HG03520 (cell line): ENCODE measurements around the gene OCA2.
"Not testable (repeated sequence)": the region's sequence is repeated elsewhere in the genome, so short reads cannot be mapped to it uniquely, and the experiment has no call there.

Experiments used
- ATAC-seq: cut with Tn5 transposase; IDR thresholded peaks from one replicate; pipeline ENCODE4 v1.9.1; 2021; ENCODE audit warnings: mild to moderate bottlenecking, moderate library complexity; ENCODE audit not compliant: unreplicated experiment

The OCA2 gene

GRCh38 chr15:27853624-27854455, 245.3 kb downstream of the OCA2 start:
- no peak for ATAC-seq

GRCh38 chr15:27851858-27852210, 247.3 kb downstream of the OCA2 start:
- no peak for ATAC-seq

- no peak for ATAC-seq
Measured at GRCh38 chr15:27850981-27851857, 247.9 kb downstream of the OCA2 start.

- ATAC-seq = no peak
Measured at GRCh38 chr15:27850050-27850449, 249.1 kb downstream of the OCA2 start.

- ATAC-seq = not testable (repeated sequence)
Measured at GRCh38 chr15:27848936-27849335, 250.2 kb downstream of the OCA2 start.

GRCh38 chr15:27847775-27848710, 251.1 kb downstream of the OCA2 start:
- ATAC-seq = no peak

GRCh38 chr15:27846722-27847395, 252.3 kb downstream of the OCA2 start:
- ATAC-seq = no peak

- no peak for ATAC-seq
Measured at GRCh38 chr15:27845535-27846369, 253.4 kb downstream of the OCA2 start.

GRCh38 chr15:27844018-27844666, 255.0 kb downstream of the OCA2 start:
- no peak for ATAC-seq

- no peak for ATAC-seq
Measured at GRCh38 chr15:27843146-27843545, 256.0 kb downstream of the OCA2 start.

- no peak for ATAC-seq
Measured at GRCh38 chr15:27842526-27842925, 256.6 kb downstream of the OCA2 start.

GRCh38 chr15:27835233-27835939, 263.7 kb downstream of the OCA2 start:
- no peak for ATAC-seq

- ATAC-seq = no peak
Measured at GRCh38 chr15:27834684-27835083, 264.4 kb downstream of the OCA2 start.

GRCh38 chr15:27833974-27834373, 265.1 kb downstream of the OCA2 start:
- ATAC-seq = no peak

GRCh38 chr15:27833178-27833577, 265.9 kb downstream of the OCA2 start:
- ATAC-seq = no peak

- ATAC-seq = no peak
Measured at GRCh38 chr15:27832237-27832596, 266.9 kb downstream of the OCA2 start.

GRCh38 chr15:27831384-27832236, 267.5 kb downstream of the OCA2 start:
- ATAC-seq = no peak
